GM21447 (cell line): ENCODE results near the gene ERICH4.

Experiments used
- ATAC-seq: cut with Tn5 transposase; IDR thresholded peaks from one replicate; pipeline ENCODE4 v1.9.1; 2021; ENCODE audit not compliant: unreplicated experiment

ERICH4 gene

GRCh38 chr19:41413947-41414346 is 29.0 kb upstream of the ERICH4 start:
- no peak for ATAC-seq

GRCh38 chr19:41414461-41414860 is 28.5 kb upstream of the ERICH4 start:
- ATAC-seq = no peak

GRCh38 chr19:41415154-41415571 is 27.8 kb upstream of the ERICH4 start:
- no peak for ATAC-seq

- ATAC-seq = no peak
Observed at GRCh38 chr19:41416194-41416674, 26.7 kb upstream of the ERICH4 start.

- no peak for ATAC-seq
Observed at GRCh38 chr19:41420101-41420880, 22.7 kb upstream of the ERICH4 start.

- no peak for ATAC-seq
Observed at GRCh38 chr19:41421314-41421713, 21.6 kb upstream of the ERICH4 start.

- ATAC-seq = no peak
Observed at GRCh38 chr19:41421973-41422372, 21.0 kb upstream of the ERICH4 start.

- no peak for ATAC-seq
Observed at GRCh38 chr19:41422456-41422855, 20.5 kb upstream of the ERICH4 start.

GRCh38 chr19:41422955-41423354 is 20.0 kb upstream of the ERICH4 start:
- ATAC-seq = no peak

- no peak for ATAC-seq
Observed at GRCh38 chr19:41424335-41425173, 18.4 kb upstream of the ERICH4 start.

- ATAC-seq = no peak
Observed at GRCh38 chr19:41425174-41426115, 17.5 kb upstream of the ERICH4 start.

- ATAC-seq = no peak
Observed at GRCh38 chr19:41426116-41426841, 16.7 kb upstream of the ERICH4 start.

GRCh38 chr19:41426952-41427646 is 15.9 kb upstream of the ERICH4 start, which contains the start of gene B3GNT8:
Gene B3GNT8 (minus strand): TSS chr19:41427374. CDS start chr19:41426778, 596 bp downstream.
- no peak for ATAC-seq

GRCh38 chr19:41427647-41428480 is 15.1 kb upstream of the ERICH4 start:
- ATAC-seq = no peak

- no peak for ATAC-seq
Observed at GRCh38 chr19:41428481-41428859, 14.5 kb upstream of the ERICH4 start.

- ATAC-seq = no peak
Observed at GRCh38 chr19:41430922-41431321, 12.0 kb upstream of the ERICH4 start.

- ATAC-seq = no peak
Observed at GRCh38 chr19:41431426-41432386, 11.2 kb upstream of the ERICH4 start.

GRCh38 chr19:41433171-41433570 is 9.8 kb upstream of the ERICH4 start:
- ATAC-seq = no peak
